Right kidney (tissue), 1 donor: ENCODE measurements around the gene RBBP6.
A peak's percentile ranks its signal among the peaks of the same experiment; 100 is the strongest.
"Not testable (repeated sequence)": the region's sequence is repeated elsewhere in the genome, so short reads cannot be mapped to it uniquely, and the experiment has no call there.

ENCODE experiments used
- DNase-seq: peaks from one replicate; pipeline ENCODE4 v3.0.0-alpha.2; 2016

Gene RBBP6

DNA sequence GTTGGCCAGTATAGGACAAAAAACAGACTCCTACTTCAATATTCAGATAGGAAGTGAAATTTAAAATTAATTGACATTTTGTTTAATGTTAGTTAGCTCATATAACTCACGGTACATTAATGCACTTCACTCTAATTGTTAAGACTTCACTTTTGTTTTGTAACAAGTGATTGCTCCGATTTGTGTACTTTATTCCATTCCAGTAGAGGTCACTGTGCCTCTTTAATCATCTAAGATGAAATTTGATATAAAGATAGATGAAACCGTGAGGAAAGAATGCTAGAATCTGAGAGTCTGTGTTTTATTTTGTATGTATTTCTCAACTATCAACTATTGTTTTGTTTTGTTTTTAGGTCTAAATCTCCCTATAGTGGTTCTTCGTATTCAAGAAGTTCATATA lies 29.0 kb downstream of the RBBP6 start:
- DNase-seq, result no peak

- DNase-seq, result no peak
These were observed 31.7 kb downstream of the RBBP6 start for GRCh38 chr16:24571096-24571495.

DNA sequence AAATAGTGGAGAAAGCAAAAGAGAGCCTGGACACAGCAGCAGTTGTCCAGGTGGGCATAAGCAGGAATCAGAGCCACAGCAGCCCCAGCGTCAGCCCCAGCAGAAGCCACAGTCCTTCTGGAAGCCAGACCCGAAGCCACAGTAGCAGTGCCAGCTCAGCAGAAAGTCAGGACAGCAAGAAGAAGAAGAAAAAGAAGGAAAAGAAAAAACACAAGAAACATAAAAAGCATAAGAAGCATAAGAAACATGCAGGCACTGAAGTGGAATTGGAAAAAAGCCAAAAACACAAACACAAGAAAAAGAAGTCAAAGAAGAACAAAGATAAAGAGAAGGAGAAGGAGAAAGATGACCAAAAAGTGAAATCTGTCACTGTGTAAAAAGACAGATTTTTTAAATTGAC lies 32.7 kb downstream of the RBBP6 start:
- no peak for DNase-seq

DNA sequence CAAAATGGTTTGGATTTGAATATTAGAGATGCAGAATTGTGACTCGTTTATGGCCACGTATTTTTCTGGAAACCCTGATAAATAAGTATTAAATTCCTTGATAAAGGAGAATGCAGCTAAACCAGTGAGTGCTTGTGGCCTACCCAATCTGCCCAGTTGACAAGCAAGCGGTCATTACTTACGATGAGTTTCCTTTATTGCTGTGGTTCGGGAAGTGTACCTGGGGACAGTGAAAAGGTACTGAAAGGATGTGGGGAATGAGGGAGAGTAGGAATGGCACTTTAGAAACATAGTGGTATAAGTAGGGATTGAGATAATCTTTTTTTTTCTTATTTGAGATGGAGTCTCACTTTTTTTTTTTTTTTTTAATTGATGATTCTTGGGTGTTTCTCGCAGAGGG lies 33.8 kb downstream of the RBBP6 start:
- DNase-seq, result no peak

DNA sequence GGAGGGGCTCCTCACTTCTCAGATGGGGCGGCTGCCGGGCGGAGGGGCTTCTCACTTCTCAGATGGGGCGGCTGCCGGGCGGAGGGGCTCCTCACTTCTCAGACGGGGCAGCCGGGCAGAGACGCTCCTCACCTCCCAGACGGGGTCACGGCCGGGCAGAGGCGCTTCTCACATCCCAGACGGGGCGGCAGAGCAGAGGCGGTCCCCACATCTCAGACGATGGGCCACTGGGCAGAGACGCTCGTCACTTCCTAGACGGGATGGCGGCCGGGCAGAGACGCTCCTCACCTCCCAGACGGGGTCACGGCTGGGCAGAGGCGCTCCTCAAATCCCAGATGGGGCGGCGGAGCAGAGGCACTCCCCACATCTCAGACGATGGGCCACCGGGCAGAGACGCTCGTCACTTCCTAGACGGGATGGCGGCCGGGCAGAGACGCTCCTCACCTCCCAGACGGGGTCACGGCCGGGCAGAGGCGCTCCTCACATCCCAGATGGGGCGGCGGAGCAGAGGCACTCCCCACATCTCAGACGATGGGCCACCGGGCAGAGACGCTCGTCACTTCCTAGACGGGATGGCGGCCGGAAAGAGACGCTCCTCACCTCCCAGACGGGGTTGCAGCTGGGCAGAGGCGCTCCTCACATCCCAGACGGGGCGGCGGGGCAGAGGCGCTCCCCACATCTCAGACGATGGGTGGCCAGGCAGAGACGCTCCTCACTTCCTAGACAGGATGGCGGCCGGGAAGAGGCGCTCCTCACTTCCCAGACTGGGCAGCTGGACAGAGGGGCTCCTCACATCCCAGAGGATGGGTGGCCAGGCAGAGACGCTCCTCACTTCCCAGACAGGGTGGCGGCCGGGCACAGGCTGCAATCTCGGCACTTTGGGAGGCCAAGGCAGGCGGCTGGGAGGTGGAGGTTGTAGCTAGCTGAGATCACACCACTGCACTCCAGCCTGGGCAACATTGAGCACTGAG lies 35.4 kb downstream of the RBBP6 start:
- DNase-seq, result not testable (repeated sequence)

DNA sequence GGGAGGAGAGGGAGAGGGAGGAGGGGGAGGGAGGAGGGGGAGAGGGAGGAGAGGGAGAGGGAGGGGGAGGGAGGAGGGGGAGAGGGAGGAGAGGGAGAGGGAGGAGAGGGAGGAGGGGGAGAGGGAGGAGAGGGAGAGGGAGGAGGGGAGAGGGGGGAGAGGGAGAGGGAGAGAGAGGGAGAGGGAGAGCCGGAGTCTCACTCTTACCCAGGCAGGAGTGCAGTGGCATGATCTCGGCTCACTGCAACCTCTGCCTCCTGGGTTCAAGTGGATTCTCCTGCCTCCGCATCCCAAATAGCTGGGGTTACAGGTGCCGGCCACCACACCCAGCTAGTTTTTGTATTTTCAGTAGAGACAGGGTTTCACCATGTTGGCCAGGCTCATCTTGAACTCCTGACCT lies 36.4 kb downstream of the RBBP6 start:
- not testable (repeated sequence) for DNase-seq

GRCh38 chr16:24577167-24577566 lies 37.8 kb downstream of the RBBP6 start:
- DNase-seq, result no peak

GRCh38 chr16:24580665-24581064 lies 41.3 kb downstream of the RBBP6 start:
- DNase-seq, result no peak

- DNase-seq, result no peak
These were observed 44.1 kb downstream of the RBBP6 start for GRCh38 chr16:24583494-24583893.

GRCh38 chr16:24589997-24590396 lies 50.6 kb downstream of the RBBP6 start:
- DNase-seq, result no peak

DNA sequence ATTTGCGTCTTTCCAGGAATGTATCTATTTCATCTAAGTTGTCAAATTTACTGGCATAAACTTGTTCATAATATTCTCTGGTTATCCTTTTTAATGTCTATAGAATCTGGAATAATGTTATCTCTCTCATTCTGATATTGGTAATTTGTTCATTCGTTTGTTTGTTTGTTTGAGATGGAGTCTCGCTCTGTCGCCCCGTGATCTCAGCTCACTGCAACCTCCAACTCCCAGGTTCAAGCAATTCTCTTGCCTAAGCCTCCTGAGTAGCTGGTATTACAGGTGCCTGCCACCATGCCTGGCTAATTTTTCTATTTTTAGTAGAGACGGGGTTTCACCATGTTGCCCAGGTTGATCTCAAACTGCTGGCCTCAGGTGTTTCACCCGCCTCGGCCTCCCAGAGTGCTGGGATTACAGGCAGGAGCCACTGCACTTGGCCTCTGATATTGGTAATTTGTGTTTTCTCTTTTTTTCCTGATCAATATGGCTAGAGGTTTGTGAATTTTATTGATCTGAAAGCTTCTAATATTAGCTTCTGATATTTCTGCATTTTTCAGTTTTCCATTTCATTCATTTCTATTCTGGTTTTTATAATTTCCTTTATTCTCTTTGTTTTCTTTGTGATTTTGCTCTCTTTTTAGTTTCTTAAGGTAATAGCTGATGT lies 59.5 kb downstream of the RBBP6 start:
- DNase-seq, result no peak

DNA sequence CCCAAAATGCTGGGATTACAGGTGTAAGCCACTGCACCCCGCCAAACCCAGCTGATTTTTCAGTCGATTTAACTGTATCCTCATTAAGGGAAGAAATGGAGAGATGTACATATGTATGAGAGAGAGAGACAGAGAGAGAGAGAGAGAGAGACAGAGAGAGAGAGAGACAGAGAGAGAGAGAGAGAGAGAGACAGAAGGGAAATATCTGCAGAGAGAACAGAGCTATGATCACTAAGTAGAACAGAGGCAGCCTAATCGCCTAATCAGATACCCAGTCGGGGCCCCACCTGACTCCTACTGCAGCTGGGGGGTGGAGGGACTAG lies 70.0 kb downstream of the RBBP6 start:
- no peak for DNase-seq

DNA sequence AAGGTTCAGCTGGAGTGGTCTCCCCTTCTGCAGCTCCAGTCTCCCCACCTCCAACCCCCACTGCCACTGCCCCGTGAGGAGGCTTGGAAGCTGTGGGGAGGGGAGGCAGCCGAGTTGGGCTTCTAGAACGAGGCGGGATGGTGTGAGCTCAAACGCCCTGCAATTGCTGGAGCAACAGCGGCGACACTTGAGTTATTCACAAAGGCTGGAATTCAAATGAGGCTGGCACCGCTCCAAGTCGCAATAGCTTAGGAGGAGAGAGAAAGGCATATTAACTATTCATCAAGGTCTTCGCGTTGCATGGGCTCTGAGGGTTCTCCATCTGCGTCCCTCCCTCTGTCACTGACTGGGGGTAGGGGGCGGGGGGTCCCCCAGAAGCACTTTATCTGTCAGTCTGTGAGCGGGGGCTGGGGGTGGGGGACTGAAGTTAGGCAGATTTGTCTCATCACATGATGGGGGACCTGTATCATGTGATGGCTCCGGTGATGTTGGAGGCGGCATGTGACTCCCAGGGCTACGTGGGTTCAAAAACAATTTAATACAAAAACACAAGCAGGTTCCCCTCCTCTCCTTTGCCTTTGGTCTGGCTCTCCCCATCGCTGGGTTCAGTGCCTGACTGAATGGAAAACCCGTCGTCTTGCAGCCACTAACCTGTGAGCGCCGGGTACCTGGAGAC lies 70.5 kb downstream of the RBBP6 start:
- DNase-seq, result peak; percentile 58

- peak; percentile 68 for DNase-seq
These were observed 71.0 kb downstream of the RBBP6 start for GRCh38 chr16:24610416-24610755.

DNA sequence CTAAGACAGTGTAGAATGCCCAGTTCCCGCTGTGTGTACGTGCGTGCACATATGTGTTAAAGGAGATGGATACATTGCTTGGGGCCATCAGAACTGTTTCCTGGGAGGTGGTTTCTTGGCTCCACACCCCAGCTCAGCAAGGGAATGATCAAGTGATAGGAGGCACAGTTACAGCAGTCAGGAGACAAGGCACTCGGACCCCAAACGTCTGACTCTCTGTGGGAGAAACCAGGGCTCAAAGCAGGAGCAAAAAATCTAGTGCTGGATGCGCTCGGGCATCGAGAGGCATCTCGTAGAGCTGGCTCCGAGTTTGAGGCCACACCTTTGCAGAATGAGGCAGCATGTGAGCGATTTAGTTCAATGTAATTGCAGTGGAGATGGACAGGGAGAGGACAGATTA lies 71.9 kb downstream of the RBBP6 start:
- no peak for DNase-seq

GRCh38 chr16:24612656-24613055 lies 73.3 kb downstream of the RBBP6 start:
- no peak for DNase-seq

- DNase-seq, result not testable (repeated sequence)
These were observed 73.9 kb downstream of the RBBP6 start for GRCh38 chr16:24613267-24613666.

- DNase-seq, result no peak
These were observed 78.1 kb downstream of the RBBP6 start for GRCh38 chr16:24617502-24617901.
